CD4-positive, alpha-beta T cell treated with Interleukin-6 at 100 ng/mL for 8 hours (primary cell): ENCODE data around the gene RGS18.
"Not testable (repeated sequence)": the region's sequence is repeated elsewhere in the genome, so short reads cannot be mapped to it uniquely, and the experiment has no call there.

Source experiments
- DNase-seq: peaks from one replicate; pipeline ENCODE4 v3.0.0-alpha.2; 2020; ENCODE audit warnings: mixed read lengths, low spot score

The RGS18 gene

GRCh38 chr1:192158181-192158580 lies at the start of gene RGS18:
RGS18 (plus strand) TSS chr1:192158462; CDS start chr1:192158638, 176 bp downstream.
- DNase-seq = peak; percentile 1

GRCh38 chr1:192109576-192109975 lies 48.7 kb upstream of the RGS18 start:
- no peak for DNase-seq

- DNase-seq = no peak
Measured at GRCh38 chr1:192115000-192115399, 43.3 kb upstream of the RGS18 start.

GRCh38 chr1:192118881-192119405 lies 39.3 kb upstream of the RGS18 start:
- no peak for DNase-seq

GRCh38 chr1:192119701-192120100 lies 38.6 kb upstream of the RGS18 start:
- DNase-seq = no peak

- DNase-seq = no peak
Measured at GRCh38 chr1:192122668-192123067, 35.6 kb upstream of the RGS18 start.

GRCh38 chr1:192123212-192123611 lies 35.0 kb upstream of the RGS18 start:
- no peak for DNase-seq

GRCh38 chr1:192126030-192126619 lies 32.1 kb upstream of the RGS18 start:
- no peak for DNase-seq

GRCh38 chr1:192130175-192130574 lies 28.1 kb upstream of the RGS18 start:
- no peak for DNase-seq

- DNase-seq = not testable (repeated sequence)
Measured at GRCh38 chr1:192130865-192131264, 27.4 kb upstream of the RGS18 start.

- no peak for DNase-seq
Measured at GRCh38 chr1:192131914-192132313, 26.3 kb upstream of the RGS18 start.

- no peak for DNase-seq
Measured at GRCh38 chr1:192133350-192133926, 24.8 kb upstream of the RGS18 start.

GRCh38 chr1:192140382-192140781 lies 17.9 kb upstream of the RGS18 start:
- no peak for DNase-seq

GRCh38 chr1:192147221-192147620 lies 11.0 kb upstream of the RGS18 start:
- DNase-seq = no peak

- no peak for DNase-seq
Measured at GRCh38 chr1:192147696-192148095, 10.6 kb upstream of the RGS18 start.

- no peak for DNase-seq
Measured at GRCh38 chr1:192151176-192151575, 7.1 kb upstream of the RGS18 start.

- DNase-seq = no peak
Measured at GRCh38 chr1:192153276-192153675, 5.0 kb upstream of the RGS18 start.

- DNase-seq = no peak
Measured at GRCh38 chr1:192157067-192157466, 1.2 kb upstream of the RGS18 start.

- no peak for DNase-seq
Measured at GRCh38 chr1:192159014-192159413, 752 bp downstream of the RGS18 start.

- no peak for DNase-seq
Measured at GRCh38 chr1:192159781-192160180, 1.5 kb downstream of the RGS18 start.

- no peak for DNase-seq
Measured at GRCh38 chr1:192160196-192160595, 1.9 kb downstream of the RGS18 start.

- no peak for DNase-seq
Measured at GRCh38 chr1:192161976-192162375, 3.7 kb downstream of the RGS18 start.

GRCh38 chr1:192162376-192162775 lies 4.1 kb downstream of the RGS18 start:
- no peak for DNase-seq

- not testable (repeated sequence) for DNase-seq
Measured at GRCh38 chr1:192165002-192165401, 6.7 kb downstream of the RGS18 start.
